CD14-positive monocyte (primary cell): ENCODE data around the gene SGPL1. TPM values are rescaled to one million over a fixed set of nuclear protein-coding genes. Genes with fewer than 3 reads are reported as not detected.

ENCODE experiments used
- DNase-seq, 3 donors: peaks; one replicate each; pipeline ENCODE4 v3.0.0-alpha.2; 2011 to 2022
- H2AFZ ChIP-seq: 2 replicates; pipeline ENCODE4 v1.6.0; 2012; ENCODE audit warnings: mild to moderate bottlenecking, low read depth, low read length, inconsistent platforms; ENCODE audit not compliant: insufficient read depth, poor library complexity, severe bottlenecking
- H3K27ac ChIP-seq, 2 donors: 1 replicate in 1 of 2; 2 replicates in 1 of 2; pipeline ENCODE4 v1.5.1; 2012 to 2013; ENCODE audit warnings: low read length in 2 of 2, control low read depth in 1 of 2, inconsistent platforms in 1 of 2, low read depth in 1 of 2, mild to moderate bottlenecking in 1 of 2
- H3K27me3 ChIP-seq, 2 donors: one replicate each; pipeline versions ENCODE4 v1.6.0 to v1.6.1; 2011 to 2013; ENCODE audit warnings: low read length in 2 of 2; ENCODE audit not compliant: control insufficient read depth in 2 of 2, insufficient read depth in 2 of 2
- H3K36me3 ChIP-seq, 2 donors: replicated peaks in 1 of 2; 1 replicate in 1 of 2; 2 replicates in 1 of 2; pipeline versions ENCODE4 v1.5.1 to v1.6.1; 2012 to 2013; ENCODE audit warnings: low read length in 2 of 2, control low read depth in 1 of 2, inconsistent platforms in 1 of 2, mild to moderate bottlenecking in 1 of 2; ENCODE audit not compliant: insufficient read depth in 2 of 2, control insufficient read depth in 1 of 2
- H3K4me1 ChIP-seq, 2 donors: 1 replicate in 1 of 2; 2 replicates in 1 of 2; pipeline versions ENCODE4 v1.5.1 to v1.6.1; 2012 to 2013; ENCODE audit warnings: low read length in 2 of 2, control low read depth in 1 of 2, inconsistent platforms in 1 of 2, mild to moderate bottlenecking in 1 of 2, moderate library complexity in 1 of 2; ENCODE audit not compliant: insufficient read depth in 2 of 2, control insufficient read depth in 1 of 2
- H3K4me2 ChIP-seq: replicated peaks from 2 replicates; pipeline ENCODE3; 2012; ENCODE audit warnings: low read length, moderate library complexity, mild to moderate bottlenecking; ENCODE audit not compliant: poor library complexity, severe bottlenecking; ENCODE audit errors: extremely low read depth
- H3K4me3 ChIP-seq, 3 experiments: fragments of 200-600 bp in 1 of 3; sonication (generic) in 1 of 3; replicated peaks in 1 of 3; 1 replicate in 2 of 3; 2 replicates in 1 of 3; pipeline ENCODE4 v1.5.1; 2011 to 2013; ENCODE audit warnings: low read length in 3 of 3, mild to moderate bottlenecking in 3 of 3, control low read depth in 2 of 3, low read depth in 2 of 3, inconsistent platforms in 1 of 3, moderate library complexity in 1 of 3
- H3K79me2 ChIP-seq: 2 replicates; pipeline ENCODE4 v1.6.0; 2012; ENCODE audit warnings: mild to moderate bottlenecking, control low read depth, inconsistent platforms, low read length, moderate library complexity; ENCODE audit not compliant: insufficient read depth
- H3K9ac ChIP-seq: 2 replicates; pipeline ENCODE4 v1.6.0; 2017; ENCODE audit warnings: low read length, mild to moderate bottlenecking; ENCODE audit not compliant: insufficient read depth, poor library complexity, severe bottlenecking
- H3K9me3 ChIP-seq, 2 donors: replicated peaks in 1 of 2; 1 replicate in 1 of 2; 2 replicates in 1 of 2; pipeline versions ENCODE4 v1.5.1 to v1.6.1; 2012 to 2013; ENCODE audit warnings: low read length in 2 of 2, control low read depth in 1 of 2; ENCODE audit not compliant: control insufficient read depth in 1 of 2, insufficient read depth in 1 of 2
- H4K20me1 ChIP-seq: 2 replicates; pipeline ENCODE4 v1.6.0; 2012; ENCODE audit warnings: mild to moderate bottlenecking, low read length, control low read depth, moderate library complexity; ENCODE audit not compliant: insufficient read depth
- H3K27ac Mint-ChIP-seq, 7 donors: one replicate each; pipeline ENCODE4 v1.8.0; 2020; ENCODE audit warnings: mild to moderate bottlenecking in 7 of 7, mixed read lengths in 7 of 7, moderate library complexity in 6 of 7, inconsistent platforms in 2 of 7
- H3K27me3 Mint-ChIP-seq, 3 donors: one replicate each; pipeline ENCODE4 v1.8.0; 2021 to 2022; ENCODE audit warnings: low read depth in 3 of 3, mild to moderate bottlenecking in 3 of 3, mixed read lengths in 3 of 3, moderate library complexity in 3 of 3, inconsistent platforms in 1 of 3
- H3K36me3 Mint-ChIP-seq, 2 donors: one replicate each; pipeline ENCODE4 v1.8.0; 2020; ENCODE audit warnings: mixed read lengths in 2 of 2, inconsistent platforms in 1 of 2, mild to moderate bottlenecking in 1 of 2
- H3K4me1 Mint-ChIP-seq: one replicate; pipeline ENCODE4 v1.8.0; 2020; ENCODE audit warnings: mild to moderate bottlenecking, mixed read lengths
- H3K4me3 Mint-ChIP-seq, 2 donors: one replicate each; pipeline ENCODE4 v1.8.0; 2020; ENCODE audit warnings: mild to moderate bottlenecking in 2 of 2, mixed read lengths in 2 of 2, moderate library complexity in 1 of 2
- H3K9me3 Mint-ChIP-seq, 7 donors: one replicate each; pipeline ENCODE4 v1.8.0; 2020 to 2022; ENCODE audit warnings: mixed read lengths in 7 of 7, mild to moderate bottlenecking in 6 of 7, moderate library complexity in 6 of 7, inconsistent platforms in 2 of 7
- CTCF ChIP-seq: fragments of 200-600 bp; IDR thresholded peaks from one replicate; pipeline ENCODE4 v1.8.0; 2022; ENCODE audit warnings: antibody characterized with exemption, mild to moderate bottlenecking
- WGBS: methylation state at CpG from one replicate; pipeline ENCODE4 v1.1.5; 2013; ENCODE audit warnings: missing lambda C conversion rate; ENCODE audit not compliant: insufficient coverage; 5-methylcytosine and 5-hydroxymethylcytosine counted together
- intact Hi-C, 2 donors: fragments of 100-400 bp; cut with micrococcal nuclease; formaldehyde crosslinking; loops; one replicate each; pipeline versions ENCODE4 v1.15.0 to v1.15.1; 2023
- polyA plus RNA-seq, 3 donors: library from polyadenylated mRNA; depleted of rRNA in 1 of 3; unstranded in 2 of 3; stranded (reverse) in 1 of 3; fragments of 300-500 nt in 2 of 3; fragments of >200 nt in 1 of 3; fragmentation: Illumina TruSeq in 2 of 3; gene quantifications; 1 replicate in 2 of 3; 2 replicates in 1 of 3; pipeline ENCODE4 v1.2.3, GENCODE V29; 2012 to 2021

The SGPL1 gene
- polyA plus RNA-seq, 3 donors = 16.6 to 26.8 (median 26.1) TPM

- intact Hi-C loops = no loop called here
- H3K4me2 ChIP-seq = no peak overlapping the region
- H3K4me1 Mint-ChIP-seq = peaks cover 18% of the 10 kb centered on the region
- H2AFZ ChIP-seq = no peak overlapping the region
- H3K27ac Mint-ChIP-seq = no peak overlapping the region
- H3K36me3 Mint-ChIP-seq = no peaks in the 10 kb centered on the region
- H4K20me1 ChIP-seq = peaks cover 6% of the 10 kb centered on the region
- H3K4me1 ChIP-seq = peaks cover 12 to 16% of the 10 kb centered on the region in 2 donors
- no peak for DNase-seq
- peaks cover 0 to 2% (median 0%) of the 10 kb centered on the region in 7 donors for H3K9me3 Mint-ChIP-seq
- H3K4me3 Mint-ChIP-seq = no peak overlapping the region
- no peaks in the 10 kb centered on the region for H3K79me2 ChIP-seq
- H3K27me3 ChIP-seq = no peaks in the 10 kb centered on the region
- no CpG with 5 or more reads among the region's 1 CpG for WGBS
- no peak overlapping the region for H3K9ac ChIP-seq
- no peak overlapping the region for H3K27ac ChIP-seq
- H3K4me3 ChIP-seq = no peak overlapping the region
- no peaks in the 10 kb centered on the region for H3K9me3 ChIP-seq
- H3K27me3 Mint-ChIP-seq = peaks cover 2 to 3% (median 3%) of the 10 kb centered on the region in 3 donors
- H3K36me3 ChIP-seq = no peaks in the 10 kb centered on the region
- TF ChIP-seq CTCF = no peak
These were observed 75.9 kb downstream of the SGPL1 start for GRCh38 chr10:70891627-70892026.

- Mint-ChIP-seq H3K36me3 (no peaks in the 10 kb centered on the region), H3K27ac (no peak overlapping the region), H3K4me3 (no peak overlapping the region), H3K9me3 (peaks cover 0 to 3% (median 0%) of the 10 kb centered on the region in 7 donors), H3K27me3 (peaks cover 2 to 4% (median 3%) of the 10 kb centered on the region in 3 donors), H3K4me1 (peaks cover 8% of the 10 kb centered on the region)
- no peak overlapping the region for H2AFZ ChIP-seq
- no peak for TF ChIP-seq CTCF
- H3K4me2 ChIP-seq = no peak overlapping the region
- H3K27ac ChIP-seq = no peak overlapping the region
- DNase-seq = no peak
- H3K36me3 ChIP-seq = no peaks in the 10 kb centered on the region
- peaks cover under 1% of the 10 kb centered on the region for H4K20me1 ChIP-seq
- H3K79me2 ChIP-seq = no peaks in the 10 kb centered on the region
- H3K27me3 ChIP-seq = no peaks in the 10 kb centered on the region
- WGBS = 92% methylated on average over 3 of the region's 4 CpGs
- H3K9me3 ChIP-seq = no peaks in the 10 kb centered on the region
- H3K4me3 ChIP-seq = no peak overlapping the region
- no peak overlapping the region for H3K9ac ChIP-seq
- intact Hi-C loops = no loop called here
- H3K4me1 ChIP-seq = peaks cover 7 to 11% of the 10 kb centered on the region in 2 donors
These were observed 76.9 kb downstream of the SGPL1 start for GRCh38 chr10:70892631-70893030.
